Esophagus squamous epithelium (tissue), 4 donors: ENCODE data around the gene CDK17.

ENCODE experiments used
- POLR2A ChIP-seq, 4 donors: fragments of 450-650 bp; IDR thresholded peaks; one replicate each; pipeline ENCODE4 v1.6.1; 2017; ENCODE audit warnings: antibody characterized with exemption in 4 of 4, mild to moderate bottlenecking in 4 of 4, moderate library complexity in 3 of 4
- TF ChIP-seq, protein P1 (sequence below), 6 experiments: fragments of 450-650 bp in 4 of 6; fragments of 200-600 bp in 2 of 6; sonication (generic) in 2 of 6; IDR thresholded peaks; one replicate each; pipeline ENCODE4 v1.5.1; 2016 to 2019; ENCODE audit warnings: antibody characterized with exemption in 6 of 6, mild to moderate bottlenecking in 4 of 6, moderate library complexity in 4 of 6

DNA sequence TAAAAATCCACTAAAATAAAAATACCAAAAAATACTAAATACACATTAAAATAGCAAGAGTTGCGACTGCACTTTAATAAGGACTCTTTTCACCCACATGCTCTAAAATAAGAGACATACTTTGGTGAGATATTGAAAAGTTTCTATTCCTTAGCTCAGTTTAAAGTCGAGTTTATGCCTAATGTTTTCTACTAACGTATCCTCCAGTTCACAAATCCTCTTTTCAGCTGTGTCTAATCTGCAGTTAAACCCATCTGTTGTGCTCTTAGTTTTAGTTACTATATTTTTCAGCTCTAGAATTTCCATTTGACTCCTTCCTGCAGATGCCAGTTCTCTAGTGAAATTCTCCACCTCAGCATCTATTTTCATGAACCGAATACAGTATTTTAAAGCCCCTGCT, 63.8 kb downstream of the CDK17 start:
- no peak for TF ChIP-seq POLR2A (IDR thresholded peaks at IDR 0.05)
- TF ChIP-seq, protein P1, sequence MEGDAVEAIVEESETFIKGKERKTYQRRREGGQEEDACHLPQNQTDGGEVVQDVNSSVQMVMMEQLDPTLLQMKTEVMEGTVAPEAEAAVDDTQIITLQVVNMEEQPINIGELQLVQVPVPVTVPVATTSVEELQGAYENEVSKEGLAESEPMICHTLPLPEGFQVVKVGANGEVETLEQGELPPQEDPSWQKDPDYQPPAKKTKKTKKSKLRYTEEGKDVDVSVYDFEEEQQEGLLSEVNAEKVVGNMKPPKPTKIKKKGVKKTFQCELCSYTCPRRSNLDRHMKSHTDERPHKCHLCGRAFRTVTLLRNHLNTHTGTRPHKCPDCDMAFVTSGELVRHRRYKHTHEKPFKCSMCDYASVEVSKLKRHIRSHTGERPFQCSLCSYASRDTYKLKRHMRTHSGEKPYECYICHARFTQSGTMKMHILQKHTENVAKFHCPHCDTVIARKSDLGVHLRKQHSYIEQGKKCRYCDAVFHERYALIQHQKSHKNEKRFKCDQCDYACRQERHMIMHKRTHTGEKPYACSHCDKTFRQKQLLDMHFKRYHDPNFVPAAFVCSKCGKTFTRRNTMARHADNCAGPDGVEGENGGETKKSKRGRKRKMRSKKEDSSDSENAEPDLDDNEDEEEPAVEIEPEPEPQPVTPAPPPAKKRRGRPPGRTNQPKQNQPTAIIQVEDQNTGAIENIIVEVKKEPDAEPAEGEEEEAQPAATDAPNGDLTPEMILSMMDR (IDR thresholded peaks at IDR 0.05), result no peak
